Measurements from ENCODE around the gene STARD10. TPM values are rescaled to one million over a fixed set of nuclear protein-coding genes. Genes with fewer than 3 reads are reported as not detected.

STARD10 gene
- polyA plus RNA-seq, 12 donors: 34.8 to 66.5 (median 51.8) TPM; not detected in 1

- no peak for DNase-seq
Measured at GRCh38 chr11:72707032-72707431, 86.8 kb downstream of the STARD10 start.

- DNase-seq: no peak
Measured at GRCh38 chr11:72706579-72706978, 87.3 kb downstream of the STARD10 start.

GRCh38 chr11:72705442-72706365, 88.1 kb downstream of the STARD10 start:
- no peak for DNase-seq

GRCh38 chr11:72704783-72705265, 89.0 kb downstream of the STARD10 start:
- DNase-seq: no peak

Other genes starting within 250 kb of the STARD10 start
- gene PDE2A, start 119.6 kb downstream of the STARD10 start, polyA plus RNA-seq (ENCODE audit: insufficient read length in 12 of 12): 10 to 100 TPM in 11 of 12 donors, not detected in 1; 10.3 to 28.2 (median 19.0) TPM
- gene ARAP1, start 41.6 kb downstream of the STARD10 start, polyA plus RNA-seq (ENCODE audit: insufficient read length in 12 of 12): 10 to 100 TPM in 11 of 12 donors, not detected in 1; 44.2 to 72.1 (median 55.5) TPM
- 10 to 100 TPM in 11 of 12 donors, not detected in 1; 11.5 to 51.0 (median 15.1) TPM for gene ATG16L2, start 20.4 kb upstream of the STARD10 start, polyA plus RNA-seq (ENCODE audit: insufficient read length in 12 of 12)

All from muscle of arm (tissue), 12 donors.